Mesenteric fat pad (tissue), 1 donor: ENCODE results near the gene OR2V1. TPM values are rescaled to one million over a fixed set of nuclear protein-coding genes. Genes with fewer than 3 reads are reported as not detected.
"Not testable (repeated sequence)": the region's sequence is repeated elsewhere in the genome, so short reads cannot be mapped to it uniquely, and the experiment has no call there.

ENCODE experiments used
- DNase-seq: peaks from one replicate; pipeline ENCODE4 v3.0.0-alpha.2; 2020; ENCODE audit warnings: low spot score
- total RNA-seq: library from RNA; stranded (reverse); fragmentation: NEBNext Ultra II Directional; extraction: Animal tissue kit (Norgen Biotek cat#: 25700); gene quantifications from one replicate; pipeline ENCODE4 v1.2.1, GENCODE V29; 2021
- donor health status: DM: yes; HTN: yes; CAD: no.

Gene OR2V1
- total RNA-seq, 1 donor from 2014 or later: not detected

- DNase-seq: no peak
These were observed 1.4 kb downstream of the OR2V1 start for GRCh38 chr5:181129601-181130000.

DNA sequence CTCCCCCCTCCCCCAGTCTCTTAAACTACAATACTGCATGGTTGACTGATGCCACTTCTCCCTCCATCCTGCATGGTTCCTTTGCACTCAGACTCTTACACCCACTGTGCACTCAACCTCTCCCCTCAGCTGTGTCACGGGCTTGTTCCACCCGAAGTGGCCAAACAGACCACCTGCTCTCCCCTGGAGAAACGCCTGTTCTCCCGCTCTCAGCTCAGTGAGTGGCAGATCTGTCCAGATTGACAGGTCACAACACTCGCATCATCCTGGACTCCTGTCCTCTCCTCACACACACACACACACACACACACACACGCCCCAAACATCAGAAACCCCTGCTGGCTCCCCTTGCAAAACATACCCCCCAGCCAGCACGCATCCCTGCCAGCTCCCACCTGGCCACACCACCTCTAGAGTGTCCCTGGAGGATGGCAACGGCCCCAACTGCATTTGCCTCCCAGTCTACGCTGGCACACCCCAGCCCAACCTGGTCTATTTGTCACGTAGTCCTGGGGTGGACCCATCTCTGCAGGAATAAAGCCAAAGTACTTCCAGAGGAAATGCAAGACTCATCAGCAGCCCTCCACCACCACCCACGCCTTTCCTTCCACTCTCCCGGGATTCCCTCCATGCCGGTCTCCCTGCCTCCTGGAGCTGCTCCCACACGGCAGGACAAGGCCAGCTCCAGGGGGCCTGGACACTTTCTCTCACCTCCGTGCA lies 2.9 kb downstream of the OR2V1 start:
- peak; percentile 76 for DNase-seq

GRCh38 chr5:181127456-181127855 lies 3.5 kb downstream of the OR2V1 start:
- no peak for DNase-seq

GRCh38 chr5:181126841-181127240 lies 4.1 kb downstream of the OR2V1 start:
- no peak for DNase-seq

GRCh38 chr5:181124526-181124925 lies 6.4 kb downstream of the OR2V1 start:
- DNase-seq: no peak

DNA sequence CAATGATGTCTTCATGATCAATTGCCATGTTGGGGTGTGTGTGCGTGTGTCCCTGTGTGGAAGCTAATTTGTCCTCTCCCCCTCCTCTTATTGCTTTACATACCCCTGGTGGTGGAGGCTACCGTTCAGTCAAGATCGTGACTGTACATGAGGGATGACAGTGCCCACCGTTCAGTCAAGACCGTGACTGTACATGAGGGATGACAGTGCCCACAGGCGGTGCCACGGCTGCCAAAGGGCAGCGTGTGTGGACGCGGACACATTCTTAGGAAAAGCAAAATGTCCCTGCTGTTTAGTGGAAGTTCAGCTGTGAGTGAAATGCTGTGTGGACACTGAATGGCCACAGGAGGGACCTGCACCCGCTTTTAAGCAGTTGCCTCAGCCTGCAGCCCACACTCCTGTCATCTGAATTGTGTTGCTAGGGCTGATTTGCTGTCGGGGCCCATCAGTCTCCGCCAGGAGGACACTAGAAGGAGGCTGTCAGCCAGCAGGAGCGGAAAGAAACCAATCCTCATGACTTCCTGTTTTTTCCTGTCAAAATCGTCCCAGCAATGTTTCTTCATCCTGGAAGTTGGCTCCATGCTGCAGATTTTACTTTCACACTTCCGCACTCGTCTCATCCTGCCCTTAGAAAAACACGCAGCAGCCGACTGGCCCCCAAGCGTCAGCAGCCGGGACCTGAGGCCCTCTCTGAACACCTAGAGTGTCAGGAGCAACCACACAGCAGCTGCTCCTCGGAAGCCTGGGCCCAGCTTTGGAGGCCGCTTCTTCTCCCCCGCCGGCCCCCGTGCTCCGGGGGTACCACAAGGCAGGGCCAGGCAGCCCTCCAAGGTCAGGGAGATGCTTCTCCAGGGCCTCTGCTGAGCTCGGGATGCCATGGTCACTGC lies 9.1 kb downstream of the OR2V1 start:
- peak; percentile 85 for DNase-seq

DNA sequence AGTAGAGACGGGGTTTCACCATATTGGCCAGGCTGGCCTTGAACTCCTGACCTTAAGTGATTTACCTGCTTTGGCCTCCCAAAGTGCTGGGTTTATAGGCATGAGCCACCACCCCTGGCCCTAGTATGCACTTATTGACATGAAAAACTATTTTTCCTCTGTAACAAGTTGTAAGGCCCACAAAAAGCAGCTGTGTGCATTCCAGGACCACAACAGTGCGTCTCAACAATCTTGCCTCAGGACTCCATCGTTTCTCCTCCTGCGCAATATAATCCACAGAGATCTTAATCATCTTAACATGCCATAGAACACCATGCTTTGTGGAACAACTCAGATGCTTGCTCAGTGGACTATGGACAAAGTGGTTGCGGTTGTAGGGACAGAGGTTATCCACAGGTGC lies 10.2 kb downstream of the OR2V1 start:
- DNase-seq: no peak

DNA sequence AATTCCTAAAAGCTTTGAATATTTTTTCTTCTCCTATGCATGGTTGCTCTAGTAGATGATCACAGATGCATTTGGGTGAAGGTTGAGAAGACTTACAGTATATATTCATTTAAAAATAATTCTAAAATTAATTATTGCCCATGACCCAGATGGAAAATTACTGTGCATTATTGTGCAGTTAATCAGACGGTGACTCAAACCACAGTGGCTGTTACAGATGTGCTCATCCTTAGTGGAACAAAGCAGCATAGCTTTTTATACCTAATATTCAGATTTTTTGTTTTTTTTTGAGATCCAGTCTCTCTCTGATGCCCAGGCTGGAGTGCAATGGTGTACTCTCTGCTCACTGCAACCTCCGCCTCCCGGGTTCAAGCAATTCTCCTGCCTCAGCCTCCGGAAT lies 10.7 kb downstream of the OR2V1 start:
- no peak for DNase-seq

DNA sequence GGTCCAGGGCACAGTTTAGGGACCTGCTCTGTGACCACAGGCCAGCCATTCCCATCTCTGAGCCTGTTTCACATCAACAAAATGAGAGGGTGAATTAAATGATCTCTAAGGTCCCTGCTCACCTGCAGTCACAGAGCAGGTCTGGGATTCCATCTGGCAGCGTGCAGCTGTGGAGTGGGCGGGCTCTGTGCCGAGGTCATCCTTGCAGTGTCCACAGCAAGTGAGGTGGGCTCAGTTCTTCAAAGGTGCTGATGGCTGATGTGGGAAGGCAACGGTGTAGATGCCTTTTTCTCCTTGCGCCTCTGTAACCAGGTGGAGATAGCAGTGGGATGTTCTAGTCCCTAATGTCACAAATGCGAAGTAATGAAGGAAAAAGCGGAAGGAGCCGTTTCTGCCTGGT lies 11.9 kb downstream of the OR2V1 start:
- DNase-seq: peak; percentile 72

DNA sequence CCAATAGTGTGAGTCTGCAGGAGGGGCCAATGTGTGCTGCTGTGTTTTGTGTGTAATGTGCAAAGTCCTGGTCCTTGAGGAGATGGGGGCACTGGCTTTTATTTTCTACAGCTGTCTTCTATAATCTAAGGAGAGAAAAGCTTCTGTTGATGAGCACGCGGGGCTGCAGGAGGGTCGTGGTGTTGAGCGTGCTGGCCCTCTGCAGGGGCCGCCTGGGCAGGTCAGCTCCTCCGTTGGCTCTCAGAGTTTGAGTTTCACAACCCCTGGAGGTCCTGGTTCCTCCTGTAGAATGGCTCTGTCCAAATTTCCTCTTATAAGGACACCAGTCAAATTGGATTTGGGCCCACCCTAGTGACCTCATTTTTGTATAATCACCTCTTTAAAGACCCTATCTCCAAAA lies 12.6 kb downstream of the OR2V1 start:
- DNase-seq: peak; percentile 67

GRCh38 chr5:181114844-181115778 lies 15.9 kb downstream of the OR2V1 start:
- DNase-seq: peak; percentile 69

DNA sequence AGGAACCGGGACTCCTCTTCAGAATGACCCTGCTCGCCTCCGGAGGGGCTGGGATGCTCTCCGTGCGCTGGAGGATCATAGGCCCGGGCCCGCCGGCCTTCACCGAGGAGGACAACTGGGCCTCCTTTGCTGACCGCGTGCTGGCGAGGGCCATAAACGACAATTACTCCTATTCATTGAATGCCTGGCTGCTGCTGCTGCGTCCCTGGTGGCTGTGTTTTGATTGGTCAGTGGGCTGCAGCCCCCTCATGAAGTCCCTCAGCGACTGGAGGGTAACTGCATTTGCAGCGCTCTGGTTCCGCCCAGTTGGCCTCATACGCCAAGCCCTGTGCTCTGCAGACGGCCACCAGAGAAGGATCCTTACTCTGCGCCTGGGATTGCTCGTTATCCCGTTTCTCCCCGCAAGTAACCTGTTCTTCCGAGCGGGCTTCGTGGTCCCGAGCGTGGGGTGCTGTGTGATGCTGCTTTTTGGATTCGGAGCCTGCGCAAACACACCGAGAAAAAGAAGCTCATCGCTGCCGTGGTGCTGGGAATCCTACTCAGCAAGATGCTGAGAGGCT lies 16.6 kb downstream of the OR2V1 start:
- peak; percentile 73 for DNase-seq

DNA sequence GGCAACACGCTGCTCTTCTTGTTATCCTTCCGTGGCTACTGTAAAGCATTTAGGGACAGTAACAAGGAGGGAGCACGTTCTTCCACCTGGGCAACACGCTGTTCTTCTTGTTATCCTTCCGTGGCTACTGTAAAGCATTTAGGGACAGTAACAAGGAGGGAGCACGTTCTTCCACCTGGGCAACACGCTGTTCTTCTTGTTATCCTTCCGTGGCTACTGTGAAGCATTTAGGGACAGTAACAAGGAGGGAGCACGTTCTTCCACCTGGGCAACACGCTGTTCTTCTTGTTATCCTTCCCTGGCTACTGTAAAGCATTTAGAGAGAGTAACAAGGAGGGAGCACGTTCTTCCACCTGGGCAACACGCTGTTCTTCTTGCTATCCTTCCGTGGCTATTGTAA lies 17.4 kb downstream of the OR2V1 start:
- DNase-seq: not testable (repeated sequence)

GRCh38 chr5:181112476-181112875 lies 18.5 kb downstream of the OR2V1 start:
- DNase-seq: peak; percentile 41

GRCh38 chr5:181111010-181111409 lies 20.0 kb downstream of the OR2V1 start:
- peak; percentile 67 for DNase-seq

DNA sequence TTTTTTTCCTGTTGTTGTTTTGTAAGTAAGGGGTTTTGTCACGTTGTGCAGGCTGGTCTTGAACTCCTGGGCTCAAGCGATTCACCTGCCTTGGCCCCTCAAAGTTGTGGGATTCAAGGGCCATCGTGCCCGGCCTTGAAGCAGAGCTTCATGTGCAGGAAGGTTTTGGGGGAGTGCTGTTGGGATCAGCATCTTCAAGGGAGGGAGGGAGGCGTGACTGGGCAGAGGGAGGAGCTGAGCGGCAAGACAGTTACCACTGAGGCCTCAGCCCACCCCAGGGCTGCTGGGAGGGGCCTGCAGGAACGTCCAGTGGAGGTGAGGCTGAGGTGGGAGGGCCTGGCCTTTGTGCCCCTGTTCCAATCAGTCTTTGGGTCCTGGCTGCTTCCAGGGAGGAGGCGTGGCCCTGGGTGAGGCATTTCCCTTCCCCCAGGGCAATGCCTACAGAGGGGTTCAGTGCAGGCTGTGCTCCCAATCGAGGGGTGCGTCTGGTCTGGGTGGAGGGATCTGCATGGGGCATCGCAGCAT lies 21.4 kb downstream of the OR2V1 start:
- DNase-seq: peak; percentile 35

DNA sequence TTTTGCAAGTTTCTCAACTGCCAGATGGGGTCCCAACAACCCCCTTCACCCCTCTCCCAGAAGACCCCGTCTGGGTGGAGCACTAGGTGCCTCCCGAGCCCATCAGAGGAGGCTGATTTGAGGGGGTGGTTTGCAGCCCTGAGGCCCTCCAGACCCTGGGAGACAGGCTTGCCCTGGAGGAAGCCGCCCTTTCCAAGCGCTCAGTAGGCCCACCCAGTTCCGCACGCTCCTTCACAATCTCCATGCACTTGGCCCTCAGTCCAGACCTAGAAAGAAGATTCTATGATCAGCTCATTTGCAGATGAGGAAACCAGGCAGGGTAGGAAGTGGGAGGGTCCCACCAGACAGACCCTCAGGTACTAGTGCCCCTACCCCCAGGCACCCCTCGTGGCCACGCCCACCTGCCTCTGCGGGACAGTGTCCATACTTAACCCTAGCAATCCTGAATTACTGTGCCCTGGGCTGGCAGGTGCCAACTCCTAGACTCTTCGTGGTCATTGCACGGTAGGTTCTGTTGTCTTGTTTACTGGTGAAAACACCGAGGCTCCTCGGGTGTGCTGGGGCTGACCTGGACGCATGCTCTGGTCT lies 22.3 kb downstream of the OR2V1 start:
- peak; percentile 82 for DNase-seq

- DNase-seq: no peak
These were observed 23.3 kb downstream of the OR2V1 start for GRCh38 chr5:181107699-181108098.

- DNase-seq: no peak
These were observed 25.5 kb downstream of the OR2V1 start for GRCh38 chr5:181105391-181106025.
